Uterus (tissue), 2 donors: Measurements from ENCODE around the gene CBX6.

ENCODE experiments used
- POLR2A ChIP-seq, 2 donors: fragments of 450-650 bp; IDR thresholded peaks; one replicate each; pipeline ENCODE4 v1.6.1; 2016; ENCODE audit warnings: antibody characterized with exemption in 2 of 2, mild to moderate bottlenecking in 1 of 2, moderate library complexity in 1 of 2
- TF ChIP-seq, protein P1 (sequence below), 4 experiments: fragments of 200-600 bp in 2 of 4; fragments of 450-650 bp in 2 of 4; sonication (generic) in 2 of 4; IDR thresholded peaks; one replicate each; pipeline ENCODE4 v1.5.1; 2016 to 2019; ENCODE audit warnings: antibody characterized with exemption in 4 of 4, mild to moderate bottlenecking in 2 of 4, moderate library complexity in 1 of 4

DNA sequence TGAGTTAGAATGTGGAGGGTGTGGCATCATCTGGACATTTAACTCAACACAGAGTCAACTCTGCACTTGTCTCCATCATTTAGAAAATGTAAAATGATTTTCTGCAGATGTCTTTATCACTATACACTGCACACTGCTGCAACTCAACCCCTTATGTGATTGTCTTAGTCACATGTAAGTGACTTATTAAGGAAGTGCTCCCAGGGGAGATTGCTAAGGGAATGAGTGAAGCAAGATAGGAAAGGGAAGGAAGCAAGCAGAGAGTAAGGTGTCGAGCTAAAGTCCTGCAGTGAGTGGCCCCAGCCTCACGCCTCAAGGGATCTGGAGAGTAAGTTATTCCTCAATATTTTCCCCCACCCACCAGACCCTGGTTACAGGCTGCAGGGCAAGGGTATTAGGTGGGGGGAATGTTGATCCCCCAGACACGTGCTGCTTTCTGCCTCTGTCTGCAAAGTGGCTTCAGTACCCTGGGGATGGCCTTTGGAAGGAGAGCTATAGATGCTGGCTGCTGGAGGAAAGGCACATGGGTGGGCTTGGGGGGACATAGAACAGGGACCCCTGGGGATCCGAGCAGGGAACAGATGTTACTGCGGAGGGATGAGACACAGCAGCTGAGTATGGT is 7.2 kb upstream of the CBX6 start:
- TF ChIP-seq, protein P1, sequence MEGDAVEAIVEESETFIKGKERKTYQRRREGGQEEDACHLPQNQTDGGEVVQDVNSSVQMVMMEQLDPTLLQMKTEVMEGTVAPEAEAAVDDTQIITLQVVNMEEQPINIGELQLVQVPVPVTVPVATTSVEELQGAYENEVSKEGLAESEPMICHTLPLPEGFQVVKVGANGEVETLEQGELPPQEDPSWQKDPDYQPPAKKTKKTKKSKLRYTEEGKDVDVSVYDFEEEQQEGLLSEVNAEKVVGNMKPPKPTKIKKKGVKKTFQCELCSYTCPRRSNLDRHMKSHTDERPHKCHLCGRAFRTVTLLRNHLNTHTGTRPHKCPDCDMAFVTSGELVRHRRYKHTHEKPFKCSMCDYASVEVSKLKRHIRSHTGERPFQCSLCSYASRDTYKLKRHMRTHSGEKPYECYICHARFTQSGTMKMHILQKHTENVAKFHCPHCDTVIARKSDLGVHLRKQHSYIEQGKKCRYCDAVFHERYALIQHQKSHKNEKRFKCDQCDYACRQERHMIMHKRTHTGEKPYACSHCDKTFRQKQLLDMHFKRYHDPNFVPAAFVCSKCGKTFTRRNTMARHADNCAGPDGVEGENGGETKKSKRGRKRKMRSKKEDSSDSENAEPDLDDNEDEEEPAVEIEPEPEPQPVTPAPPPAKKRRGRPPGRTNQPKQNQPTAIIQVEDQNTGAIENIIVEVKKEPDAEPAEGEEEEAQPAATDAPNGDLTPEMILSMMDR (IDR thresholded peaks at IDR 0.05), result no peak
- TF ChIP-seq POLR2A (IDR thresholded peaks at IDR 0.05), result no peak
